HG02763 (cell line): ENCODE results near the gene KLHL8.
"Not testable (repeated sequence)": the region's sequence is repeated elsewhere in the genome, so short reads cannot be mapped to it uniquely, and the experiment has no call there.

Experiments
- ATAC-seq: cut with Tn5 transposase; IDR thresholded peaks from one replicate; pipeline ENCODE4 v1.9.1; 2021; ENCODE audit warnings: mild to moderate bottlenecking, moderate library complexity; ENCODE audit not compliant: unreplicated experiment

Gene KLHL8

DNA sequence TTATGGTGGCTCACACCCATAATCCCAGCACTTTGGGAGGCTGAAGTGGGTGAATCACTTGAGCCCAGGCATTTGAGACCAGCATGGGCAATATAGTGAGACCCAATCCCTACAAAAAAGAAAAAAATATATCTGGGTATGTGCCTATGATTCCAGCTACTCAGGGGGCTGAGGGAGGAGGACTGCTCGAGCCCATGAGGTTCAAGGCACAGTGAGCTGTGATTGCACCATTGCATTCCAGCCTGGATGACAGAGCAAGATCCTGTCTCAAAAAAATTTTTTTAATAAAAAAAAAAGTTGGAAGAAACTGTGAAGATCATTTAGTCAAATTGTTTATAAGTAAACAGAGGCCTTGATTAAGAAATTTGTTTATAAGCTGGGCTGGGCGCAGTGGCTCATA lies 39.7 kb downstream of the KLHL8 start:
- no peak for ATAC-seq

DNA sequence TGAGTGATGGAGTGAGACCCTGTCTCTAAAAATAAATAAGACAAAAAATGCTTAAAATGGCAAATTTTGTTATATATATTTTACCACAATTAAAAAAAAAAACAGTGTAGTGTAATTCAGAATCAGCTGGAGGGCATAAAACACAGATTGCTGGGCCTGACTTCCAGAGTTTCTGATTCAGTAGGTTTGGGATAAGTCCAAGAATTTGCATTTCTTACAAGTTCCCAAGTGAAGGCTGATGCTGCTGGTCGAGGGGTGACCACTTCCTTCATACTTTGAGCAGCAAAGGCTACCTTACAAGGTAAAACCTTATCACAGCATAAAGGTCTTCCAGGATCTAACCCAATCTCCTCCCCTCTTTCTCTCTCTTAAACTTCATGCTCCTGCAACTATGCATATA lies 40.7 kb downstream of the KLHL8 start:
- no peak for ATAC-seq

DNA sequence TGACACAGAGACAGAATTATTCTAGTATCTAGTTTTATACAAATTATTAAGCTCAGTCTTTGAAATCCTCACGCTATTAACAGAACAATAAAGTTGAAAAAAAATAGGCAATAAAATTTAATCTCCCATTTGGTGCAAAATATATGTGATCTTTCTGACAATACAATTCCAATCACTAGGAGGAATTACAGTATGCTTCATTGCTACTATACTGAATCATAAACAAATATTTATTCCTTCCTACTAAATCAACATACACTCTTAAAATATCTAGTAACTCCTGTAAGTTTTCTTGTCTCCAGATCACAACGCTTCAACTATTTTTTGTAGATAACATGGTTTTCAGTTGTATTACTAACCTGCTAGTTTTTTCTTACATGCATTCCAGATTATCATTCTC lies 45.7 kb downstream of the KLHL8 start:
- no peak for ATAC-seq

DNA sequence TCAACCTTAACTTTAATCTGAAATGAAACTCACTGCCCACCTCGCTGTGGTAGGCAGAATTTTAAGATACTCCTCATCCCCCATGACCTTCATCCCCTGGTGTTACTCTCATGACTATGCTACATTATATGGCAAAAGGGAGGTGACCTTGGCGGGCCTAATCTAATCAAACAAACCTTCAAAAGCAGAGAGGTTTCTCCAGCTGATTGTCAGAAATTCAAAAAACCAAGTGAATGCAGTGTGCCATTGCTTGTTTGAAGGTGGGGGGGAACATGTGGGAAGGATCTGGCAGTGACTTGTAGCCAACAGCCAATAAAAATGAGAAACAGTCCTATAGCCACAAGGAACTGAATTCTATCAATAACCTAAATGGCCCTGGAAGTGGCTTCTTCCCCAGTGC lies 48.5 kb downstream of the KLHL8 start:
- no peak for ATAC-seq

DNA sequence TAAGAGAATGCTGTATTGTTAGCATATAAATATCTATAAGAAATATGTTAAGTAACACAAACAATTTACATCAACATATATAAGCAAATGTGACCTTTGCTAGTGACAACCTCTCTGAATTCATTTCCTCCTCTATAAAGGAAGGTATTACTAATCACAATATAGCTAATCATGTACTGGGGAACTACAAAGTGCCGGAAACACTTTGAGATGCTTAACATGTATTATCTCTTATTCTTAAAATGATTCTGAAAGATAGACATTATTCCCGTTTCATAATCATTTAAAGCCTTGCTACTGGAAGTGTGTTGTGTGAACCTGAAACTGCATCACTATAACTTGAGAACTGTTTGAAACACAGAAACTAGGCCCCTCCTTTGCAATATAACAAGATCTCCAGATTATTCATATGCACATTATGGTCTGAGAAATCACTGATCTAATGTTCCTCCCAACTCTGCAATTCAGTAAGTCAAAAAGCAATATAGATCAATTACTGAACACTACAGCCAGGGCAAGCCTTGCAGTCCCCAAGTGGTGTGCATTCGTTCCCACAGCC lies 54.0 kb downstream of the KLHL8 start:
- no peak for ATAC-seq

DNA sequence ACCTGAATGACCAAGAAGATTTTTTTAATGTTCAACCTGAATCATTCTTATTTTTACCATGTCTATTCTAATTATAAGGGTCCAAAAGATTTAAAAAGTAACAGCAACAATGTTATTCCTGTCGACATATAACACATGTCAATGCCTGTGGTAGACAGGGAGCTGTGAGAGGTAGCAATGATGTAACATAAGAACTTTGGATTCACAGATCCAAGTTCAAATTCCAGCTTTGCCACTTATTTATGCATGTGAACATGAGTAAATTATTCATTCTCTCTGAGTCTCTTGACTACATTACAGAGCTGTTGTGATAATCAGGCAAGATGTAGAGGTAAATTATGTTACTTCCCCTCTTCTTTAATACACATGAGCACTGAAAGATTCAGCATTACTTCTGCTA lies 54.5 kb downstream of the KLHL8 start:
- no peak for ATAC-seq

DNA sequence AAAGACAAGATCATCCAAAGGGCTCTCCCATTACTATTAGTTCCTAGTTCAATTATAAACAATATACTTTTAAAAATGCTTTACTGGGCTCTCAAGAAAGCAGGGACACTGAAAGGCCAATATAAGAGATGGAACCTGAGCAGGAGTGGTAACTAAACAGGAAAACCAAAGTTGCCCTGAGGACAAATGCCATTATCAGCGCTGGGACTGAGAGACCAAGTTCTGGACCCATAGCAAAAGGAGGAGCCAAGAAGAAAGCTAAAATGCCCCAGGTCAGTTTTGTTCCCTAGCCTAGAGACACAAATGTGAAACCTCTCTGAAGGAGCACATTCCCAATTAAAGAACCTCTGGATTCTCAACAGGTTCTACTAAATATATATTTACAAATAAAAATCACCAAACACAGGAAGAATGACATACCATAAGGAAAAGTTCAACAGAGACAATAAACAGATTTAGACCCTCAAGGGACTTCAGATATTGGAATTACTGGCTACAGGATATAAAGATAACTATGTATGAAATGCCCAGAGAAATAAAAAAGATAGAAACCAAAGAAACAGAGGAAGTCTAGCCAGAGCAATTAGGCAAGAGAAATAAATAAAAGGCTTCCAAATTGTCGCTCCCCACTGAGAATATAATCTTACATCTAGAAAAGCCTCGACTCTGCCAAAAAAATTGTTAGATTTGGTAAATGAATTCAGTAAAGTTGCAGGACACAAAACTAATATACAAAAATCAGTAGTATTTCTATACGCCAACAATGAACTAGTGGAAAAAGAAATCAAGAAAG lies 67.1 kb downstream of the KLHL8 start:
- no peak for ATAC-seq

DNA sequence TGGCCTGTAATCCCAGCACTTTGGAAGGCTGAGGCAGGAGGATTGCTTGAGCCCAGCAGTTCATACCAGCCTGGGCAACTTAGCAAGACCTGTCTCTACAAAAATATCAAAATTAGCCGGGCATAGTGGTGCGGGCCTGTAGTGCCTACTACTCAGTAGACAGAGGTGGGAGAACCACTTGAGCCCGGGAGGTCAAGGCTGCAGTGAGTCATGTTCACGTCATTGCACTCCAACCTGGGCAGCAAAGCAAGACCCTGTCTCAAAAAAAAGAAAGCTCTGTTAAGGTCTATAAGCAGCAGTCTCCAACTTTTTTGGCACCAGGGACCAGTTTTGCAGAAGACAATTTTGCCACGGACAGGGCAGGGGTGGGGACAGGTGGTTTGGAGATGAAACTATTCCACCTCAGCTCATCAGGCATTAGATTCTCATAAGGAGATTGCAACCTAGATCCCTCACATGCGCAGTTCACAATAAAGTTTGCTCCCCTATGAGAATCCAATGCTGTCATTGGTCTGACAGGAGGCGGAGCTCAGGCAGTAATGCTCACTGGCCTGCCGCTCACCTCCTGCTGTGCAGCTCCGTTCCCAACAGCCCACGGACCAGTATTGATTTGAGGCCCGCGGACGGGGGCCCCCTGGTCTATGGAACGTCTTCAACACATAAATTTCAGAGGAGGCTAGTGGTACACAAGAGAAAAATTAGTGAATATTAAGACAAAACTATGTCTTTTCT lies 67.9 kb downstream of the KLHL8 start:
- no peak for ATAC-seq

DNA sequence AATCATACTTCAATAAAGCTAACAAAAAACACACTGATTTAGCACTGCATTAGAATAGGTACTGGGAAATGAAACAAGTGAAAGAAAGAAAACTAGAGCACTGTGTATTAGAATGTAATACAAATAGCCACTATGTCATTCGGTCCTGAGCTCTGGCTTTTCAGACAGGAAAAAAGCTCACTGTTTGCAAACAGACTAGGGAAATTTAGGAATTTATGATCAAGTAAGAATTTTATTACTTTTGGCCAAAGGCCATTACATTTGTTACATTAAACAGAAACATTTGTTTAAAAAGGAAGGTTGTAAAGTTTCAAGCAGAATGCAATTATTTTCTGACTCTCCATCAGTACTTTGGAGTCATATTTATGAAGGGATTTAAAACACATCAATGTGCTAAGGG lies 68.7 kb downstream of the KLHL8 start:
- no peak for ATAC-seq

DNA sequence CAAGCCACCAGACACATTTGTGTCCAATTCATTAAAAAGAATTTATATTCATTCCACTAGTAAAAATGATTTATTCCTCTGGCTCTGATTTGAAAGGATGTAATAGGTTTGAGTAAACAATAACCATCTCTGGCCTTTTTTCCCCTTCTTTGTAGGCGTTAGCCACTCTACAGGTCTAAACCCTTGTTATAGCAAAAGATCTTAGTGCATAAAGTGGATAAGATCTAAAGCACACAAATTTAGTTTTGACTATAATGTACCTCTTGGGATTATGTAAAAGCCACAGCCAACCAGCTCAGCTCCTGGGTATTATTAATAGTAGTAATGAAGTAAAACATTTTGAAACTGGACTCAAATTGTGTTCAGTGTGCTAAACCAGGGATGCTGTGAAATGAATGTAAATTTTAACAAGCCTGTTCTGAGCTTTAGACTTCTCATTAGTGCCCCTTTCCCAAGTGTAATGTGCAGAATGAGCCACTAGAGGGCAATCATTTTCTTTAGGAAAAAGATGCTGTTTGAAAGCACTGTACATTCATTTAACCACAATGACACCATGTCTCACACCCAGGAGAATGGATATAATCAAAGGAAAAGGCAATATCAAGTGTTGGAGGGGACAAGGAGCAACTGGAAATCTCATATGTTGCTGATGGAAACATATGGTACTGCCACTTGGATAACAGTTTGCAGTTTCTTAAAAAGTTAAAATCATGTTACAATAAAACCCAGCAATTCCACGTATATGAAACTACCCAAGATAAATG lies 69.7 kb downstream of the KLHL8 start:
- no peak for ATAC-seq

DNA sequence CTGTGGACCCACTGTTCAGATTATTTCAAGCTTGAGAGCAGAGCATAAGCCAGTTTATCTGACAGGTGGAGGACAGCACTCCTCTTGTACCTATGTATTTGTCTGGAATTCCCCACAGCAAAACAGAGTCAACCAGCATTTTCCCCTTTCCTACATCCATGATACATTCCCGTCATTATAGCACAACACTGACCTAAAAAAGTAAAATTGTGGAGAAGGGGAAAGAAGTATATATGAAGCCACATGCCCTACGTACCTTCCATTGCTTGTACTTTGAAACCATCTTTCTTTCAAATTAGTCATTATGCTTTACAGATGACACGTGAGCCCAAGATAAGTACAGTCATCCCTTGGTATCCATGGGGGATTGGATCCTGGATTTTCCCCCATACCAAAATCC lies 73.3 kb downstream of the KLHL8 start:
- no peak for ATAC-seq

DNA sequence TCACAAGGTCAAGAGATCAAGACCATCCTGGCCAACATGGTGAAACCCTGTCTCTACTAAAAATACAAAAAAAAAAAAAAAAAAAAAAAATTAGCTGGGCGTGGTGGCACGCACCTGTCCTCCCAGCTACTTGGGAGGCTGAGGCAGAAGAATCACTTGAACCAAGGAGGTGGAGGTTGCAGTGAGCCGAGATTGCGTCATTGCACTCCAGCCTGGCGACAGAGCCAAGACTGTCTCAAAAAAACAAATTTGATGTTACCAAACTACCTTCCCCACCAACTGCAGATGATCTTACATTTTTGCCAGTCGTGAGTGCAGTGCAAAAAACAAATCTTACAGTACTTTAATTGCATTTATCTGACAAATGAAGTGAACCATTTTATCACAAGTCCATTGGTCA lies 74.5 kb downstream of the KLHL8 start:
- ATAC-seq = not testable (repeated sequence)

DNA sequence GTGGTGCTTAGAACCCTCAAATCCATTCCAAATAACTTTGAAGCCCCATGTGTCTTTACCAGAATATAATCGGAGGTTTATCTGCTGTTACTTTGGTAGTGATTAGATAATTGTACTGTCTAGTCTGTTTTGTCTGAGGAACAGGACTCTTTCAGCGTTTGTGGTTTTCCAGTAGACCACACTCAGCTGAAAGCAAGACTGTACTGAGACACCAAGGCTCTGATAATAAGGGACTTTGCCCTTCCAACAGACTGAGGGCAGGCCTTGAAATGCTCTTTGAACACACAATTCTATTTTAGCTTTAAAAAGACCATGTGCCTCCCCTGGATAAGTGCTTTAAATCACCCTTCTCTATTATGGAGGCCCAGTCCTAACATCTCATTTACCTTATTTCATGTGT lies 76.1 kb downstream of the KLHL8 start:
- no peak for ATAC-seq

DNA sequence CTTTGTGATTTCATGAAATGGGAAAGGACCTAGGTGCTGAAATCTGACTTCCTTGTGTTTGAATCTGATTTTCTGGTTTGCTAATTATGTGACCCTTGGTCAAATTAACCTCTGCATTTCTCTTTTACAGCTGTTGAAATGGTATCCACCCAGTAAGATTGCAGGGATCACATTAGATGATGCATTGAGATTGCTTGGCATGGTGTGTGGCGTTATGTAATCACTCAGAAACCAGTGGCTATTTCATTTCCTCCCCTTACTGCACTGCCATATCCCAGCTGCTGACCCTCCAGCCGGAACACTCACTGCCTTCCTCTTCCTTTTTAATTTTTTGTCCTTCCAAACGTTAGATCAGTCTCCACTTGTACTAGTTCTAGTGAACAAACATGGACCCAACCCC lies 79.0 kb downstream of the KLHL8 start:
- ATAC-seq = no peak

DNA sequence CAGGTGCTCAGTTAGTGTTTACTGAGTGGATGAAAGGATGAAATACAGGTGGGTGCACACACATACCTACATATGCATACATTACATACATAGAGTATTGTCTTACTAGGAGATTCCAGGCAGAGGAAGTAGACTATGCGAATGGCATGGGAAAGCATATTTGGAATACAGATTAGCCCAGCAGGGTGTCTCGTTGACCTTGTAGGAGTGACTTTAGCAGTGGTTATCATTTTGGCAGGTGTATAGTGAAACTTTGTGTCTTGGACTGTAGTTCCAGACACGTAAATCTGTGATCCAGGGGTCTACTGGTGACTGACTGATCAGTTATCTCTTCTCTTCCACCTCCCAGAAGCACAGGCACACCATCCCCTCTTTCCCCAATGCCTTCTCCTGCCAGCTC lies 86.3 kb downstream of the KLHL8 start:
- ATAC-seq = no peak

DNA sequence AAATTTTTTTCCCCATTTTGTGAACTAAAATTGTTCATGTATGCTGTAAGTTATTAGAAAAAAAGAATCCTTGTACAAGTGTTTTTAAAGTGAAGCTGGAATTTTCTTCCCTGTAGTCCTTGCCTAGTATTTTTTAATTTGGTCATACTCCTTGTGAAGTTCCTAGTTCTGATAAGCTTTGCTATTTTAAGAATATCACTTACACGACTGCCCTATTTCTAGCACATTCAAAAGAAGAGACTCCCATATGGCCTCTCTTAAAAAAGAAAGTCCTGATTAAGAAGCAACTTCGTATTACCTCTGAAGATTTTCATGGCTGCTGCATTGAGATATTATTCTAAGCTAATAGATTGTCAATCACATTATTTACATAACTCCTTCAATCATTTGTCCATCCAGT lies 87.2 kb downstream of the KLHL8 start:
- ATAC-seq = no peak

DNA sequence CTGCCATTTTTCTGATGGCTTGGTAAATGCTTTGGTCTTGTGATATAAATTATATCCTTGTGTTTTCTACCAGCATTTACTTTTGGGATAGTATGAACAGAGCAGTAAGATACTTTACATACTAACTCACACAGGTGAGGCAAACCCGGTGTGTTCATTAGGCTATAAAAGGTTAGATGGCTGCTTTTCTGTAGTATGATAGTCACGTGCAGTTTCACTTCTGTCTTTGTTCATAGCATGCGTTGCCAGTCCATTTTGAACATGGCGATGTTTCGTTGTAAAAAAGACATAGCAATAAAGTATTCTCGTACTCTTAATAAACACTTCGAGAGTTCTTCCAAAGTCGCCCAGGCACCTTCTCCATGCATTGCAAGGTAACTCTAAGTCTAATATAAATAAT lies 88.4 kb downstream of the KLHL8 start:
- ATAC-seq = no peak

DNA sequence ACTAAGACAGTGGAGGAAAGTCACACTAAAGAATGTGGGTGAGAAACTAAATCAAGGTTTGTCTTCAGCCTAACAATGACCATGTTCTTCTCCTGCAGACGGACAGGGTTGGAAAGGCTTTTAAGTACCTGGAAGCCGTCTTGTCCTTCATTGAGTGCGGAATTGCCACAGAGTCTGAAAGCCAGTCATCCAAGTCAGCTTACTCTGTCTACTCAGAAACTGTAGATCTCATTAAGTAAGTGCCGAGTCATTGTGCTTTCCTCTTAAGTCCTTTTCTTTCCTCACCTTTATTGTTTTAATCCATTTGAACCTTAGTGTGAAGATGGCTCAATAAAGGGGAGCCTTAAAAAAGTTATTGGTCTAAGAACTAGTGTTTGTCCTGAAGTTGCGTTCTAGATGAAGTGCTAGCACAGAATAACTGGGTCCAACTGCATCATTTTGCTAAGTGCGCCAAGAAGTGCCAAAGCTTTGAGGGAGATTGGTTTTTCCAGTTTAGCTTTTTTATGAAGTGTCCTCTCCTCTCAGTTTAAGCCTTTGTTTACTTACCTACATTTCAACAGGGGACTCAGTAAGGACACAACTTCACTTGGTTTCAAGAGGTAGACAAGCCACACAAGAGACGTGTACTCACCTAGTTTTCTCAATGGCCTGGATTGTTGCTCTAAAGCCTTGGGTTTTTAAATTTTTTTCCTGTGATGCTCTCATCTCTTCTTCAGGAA lies 89.3 kb downstream of the KLHL8 start:
- no peak for ATAC-seq

DNA sequence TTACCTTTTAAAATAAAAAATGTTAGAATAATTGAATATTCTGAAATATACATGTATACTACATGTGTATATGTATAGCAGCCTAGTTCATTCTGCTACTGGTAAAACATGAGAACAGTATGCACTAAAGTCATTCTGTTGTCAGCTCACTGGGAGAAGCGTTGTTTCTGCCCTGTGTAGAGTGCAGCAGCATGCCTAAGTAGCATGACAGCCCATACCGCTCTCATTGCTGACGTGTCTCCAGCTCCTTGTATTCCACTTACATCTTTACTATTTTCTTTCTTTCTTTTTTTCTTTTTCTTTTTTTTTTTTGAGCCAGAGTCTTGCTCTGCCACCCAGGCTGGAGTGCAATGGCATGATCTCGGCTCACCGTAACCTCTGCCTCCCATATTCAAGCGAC lies 90.7 kb downstream of the KLHL8 start:
- no peak for ATAC-seq

DNA sequence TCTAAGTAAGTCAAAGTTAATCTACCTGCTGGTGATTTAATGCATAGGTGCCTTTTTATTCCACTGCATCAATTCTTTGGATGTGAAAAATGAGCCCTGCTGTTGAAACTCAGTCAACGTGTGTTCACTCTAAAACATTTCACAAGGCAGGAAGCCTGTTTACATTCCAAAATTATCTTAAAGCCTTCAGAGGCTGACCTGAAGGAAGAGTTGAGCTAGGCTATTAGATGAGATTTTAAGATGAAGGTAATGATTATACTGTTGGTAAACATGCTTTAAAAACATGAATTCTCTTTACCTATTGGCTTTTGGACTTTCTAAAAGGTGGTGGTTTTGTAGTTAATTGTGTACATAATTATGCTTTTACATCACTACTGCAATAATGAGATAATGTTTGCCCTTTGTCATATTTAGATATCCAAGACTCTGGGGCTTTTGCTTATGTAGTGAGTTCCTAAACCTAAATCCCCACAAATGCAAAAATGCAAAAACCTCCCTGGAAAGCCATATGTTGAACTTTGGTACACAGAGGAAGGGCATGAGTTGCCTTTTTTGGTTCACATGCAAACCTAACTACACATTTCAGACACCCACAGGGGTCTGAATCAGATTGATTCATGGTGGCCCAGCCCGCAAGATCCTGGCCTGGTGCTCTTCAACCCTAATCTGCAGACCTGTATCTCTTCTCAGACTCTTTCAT lies 92.3 kb downstream of the KLHL8 start:
- no peak for ATAC-seq
